Ovary (tissue), 9 donors: ENCODE data around the gene ADD1. TPM values are rescaled to one million over a fixed set of nuclear protein-coding genes. Genes with fewer than 3 reads are reported as not detected.

Experiments used
- DNase-seq, 5 donors: peaks; one replicate each; pipeline ENCODE4 v3.0.0-alpha.2; 2019 to 2020
- H3K27ac ChIP-seq, 2 donors: fragments of 200-600 bp; one replicate each; pipeline versions ENCODE4 v1.5.1 to v1.8.0; 2019 to 2022
- H3K27me3 ChIP-seq: fragments of 200-600 bp; one replicate; pipeline ENCODE4 v1.8.0; 2022
- H3K36me3 ChIP-seq: fragments of 200-600 bp; sonication (generic); one replicate; pipeline ENCODE4 v1.5.1; 2019
- H3K4me1 ChIP-seq: one replicate; pipeline ENCODE4 v1.8.1; 2013; ENCODE audit warnings: mild to moderate bottlenecking, moderate library complexity; ENCODE audit not compliant: insufficient read depth
- H3K4me3 ChIP-seq: fragments of 200-600 bp; sonication (generic); one replicate; pipeline ENCODE4 v1.5.1; 2017
- H3K9me3 ChIP-seq, 2 donors: fragments of 200-600 bp in 1 of 2; sonication (generic) in 1 of 2; one replicate each; pipeline versions ENCODE4 v1.5.1 to v1.8.1; 2013 to 2019; ENCODE audit warnings: mild to moderate bottlenecking in 1 of 2, moderate library complexity in 1 of 2
- CTCF ChIP-seq, 3 donors: fragments of 450-650 bp in 2 of 3; fragments of 200-600 bp in 1 of 3; IDR thresholded peaks; one replicate each; pipeline versions ENCODE4 v1.5.1 to v1.8.0; 2016 to 2022; ENCODE audit warnings: antibody characterized with exemption in 3 of 3, mild to moderate bottlenecking in 1 of 3
- EP300 ChIP-seq: sonication (generic); formaldehyde crosslinking; IDR thresholded peaks from one replicate; pipeline ENCODE4 v1.6.1; 2017; ENCODE audit warnings: antibody characterized with exemption
- POLR2A ChIP-seq: fragments of 450-650 bp; IDR thresholded peaks from one replicate; pipeline ENCODE4 v1.6.1; 2017; ENCODE audit warnings: antibody characterized with exemption, mild to moderate bottlenecking, moderate library complexity
- WGBS, 3 donors: extraction: QIAGEN DNeasy Blood & Tissue Kit in 1 of 3; methylation state at CpG; one replicate each; pipeline versions ENCODE4 v1.1.5 to v1.1.7; 2013 to 2017; 5-methylcytosine and 5-hydroxymethylcytosine counted together
- intact Hi-C, 4 donors: fragments of 100-400 bp; cut with DNase I; formaldehyde crosslinking; loops; one replicate each; pipeline versions ENCODE4 v1.11.0 to v1.15.1; 2022 to 2023
- polyA plus RNA-seq, 2 donors: library from polyadenylated mRNA; stranded (reverse); fragments of 200-250 nt in 1 of 2; fragments of 350-450 nt in 1 of 2; fragmentation: Illumina TruSeq in 1 of 2; extraction: RNeasy Lipid Tissue Mini Kit (QIAGEN cat#74804) in 1 of 2; gene quantifications; one replicate each; pipeline ENCODE4 v1.2.3, GENCODE V29; 2013 to 2014
- total RNA-seq, 7 donors: library from RNA; depleted of rRNA in 2 of 7; stranded (reverse); fragments of >200 nt in 2 of 7; fragmentation: NEBNext Ultra II Directional in 3 of 7; extraction: Animal tissue kit (Norgen Biotek cat#: 25700) in 3 of 7; gene quantifications; one replicate each; pipeline versions ENCODE4 v1.1.0 to v1.2.4, GENCODE V29; 2016 to 2023
- donor health status: DM: no; HTN: no; CAD: no; lungs with moderate emphysema.
- donor health status: DM: no; HTN: no; CAD: no.
- donor health status: Bipolar disorder and iron deficiency.
- donor health status: DM: yes; HTN: yes; CAD: no.
- donor health status: DM: no; HTN: no; CAD: no.
- donor health status: DM: yes; HTN: yes; CAD: no.

Gene ADD1
- total and polyA plus RNA-seq, 9 donors, result 166 to 447 (median 365) TPM

DNA sequence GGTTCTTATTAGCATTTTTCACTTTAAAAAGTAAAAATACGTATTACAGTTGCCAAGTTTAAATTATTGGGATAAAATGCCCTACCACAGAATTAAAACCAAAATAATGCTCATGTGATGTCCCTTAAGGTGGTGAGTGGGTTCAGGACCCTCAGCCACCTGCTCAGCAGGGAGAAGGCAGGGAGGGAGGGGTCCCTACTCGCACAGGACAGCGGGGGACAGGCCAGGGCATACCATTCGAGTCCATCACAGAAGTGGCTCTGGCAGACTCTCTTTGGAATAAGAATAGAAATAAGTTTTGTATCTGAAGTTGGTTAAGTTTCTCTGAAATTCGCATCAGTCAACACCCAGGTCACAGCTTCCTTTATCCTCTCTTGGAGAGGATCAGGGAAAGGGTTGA is 81.9 kb downstream of the ADD1 start:
- DNase-seq, result peak in 1 of 5 donors; percentile 9
- Histone ChIP-seq H3K4me3 (no peak overlapping the region), H3K9me3 (no peaks in the 10 kb centered on the region), H3K27ac (no peak overlapping the region), H3K36me3 (no peaks in the 10 kb centered on the region), H3K27me3 (no peaks in the 10 kb centered on the region), H3K4me1 (no peaks in the 10 kb centered on the region)
- intact Hi-C loops, result no loop called here
- 83 to 88% (median 83%) methylated on average over 5 of the region's 5 CpGs for WGBS, 3 donors
- no peak for TF ChIP-seq EP300
- TF ChIP-seq CTCF (IDR thresholded peaks at IDR 0.05), result no peak
- no peak for TF ChIP-seq POLR2A

- Histone ChIP-seq H3K36me3 (no peaks in the 10 kb centered on the region), H3K4me3 (no peak overlapping the region), H3K27me3 (no peaks in the 10 kb centered on the region), H3K4me1 (no peaks in the 10 kb centered on the region), H3K9me3 (no peaks in the 10 kb centered on the region), H3K27ac (no peak overlapping the region)
- WGBS, 3 donors, result 89 to 91% (median 91%) methylated on average over 41 of the region's 41 CpGs
- TF ChIP-seq CTCF (IDR thresholded peaks at IDR 0.05) (no peak), EP300 (no peak), POLR2A (no peak)
- DNase-seq, result peak in 2 of 5 donors; percentile 13 to 35
- intact Hi-C loops, result no loop called here
These were observed 82.6 kb downstream of the ADD1 start for GRCh38 chr4:2925931-2926860.

GRCh38 chr4:2927016-2927695 is 83.5 kb downstream of the ADD1 start:
- 89 to 91% (median 90%) methylated on average over 16 to 18 of the region's 18 CpGs for WGBS, 3 donors
- H3K4me3 ChIP-seq, result no peak overlapping the region
- no peak overlapping the region for H3K27ac ChIP-seq
- peak in 2 of 5 donors; percentile 15 to 27 for DNase-seq
- no peaks in the 10 kb centered on the region for H3K36me3 ChIP-seq
- H3K27me3 ChIP-seq, result no peaks in the 10 kb centered on the region
- no peaks in the 10 kb centered on the region for H3K9me3 ChIP-seq
- H3K4me1 ChIP-seq, result no peaks in the 10 kb centered on the region
- intact Hi-C loops, result no loop called here
- no peak for TF ChIP-seq POLR2A
- no peak for TF ChIP-seq CTCF (IDR thresholded peaks at IDR 0.05)
- TF ChIP-seq EP300, result no peak

- TF ChIP-seq CTCF (IDR thresholded peaks at IDR 0.05), result no peak
- WGBS, 3 donors, result 91 to 93% (median 92%) methylated on average over 12 of the region's 12 CpGs
- Histone ChIP-seq H3K27me3 (no peaks in the 10 kb centered on the region), H3K36me3 (no peaks in the 10 kb centered on the region), H3K9me3 (no peaks in the 10 kb centered on the region), H3K27ac (no peak overlapping the region), H3K4me1 (no peaks in the 10 kb centered on the region), H3K4me3 (no peak overlapping the region)
- DNase-seq, result peak in 2 of 5 donors; percentile 8 to 31
- intact Hi-C loops, result no loop called here
These were observed 84.0 kb downstream of the ADD1 start for GRCh38 chr4:2927696-2928075.
